C4-2B (cell line): ENCODE measurements around the gene COL4A2.

Experiments
- ZFX ChIP-seq: fragments of 450-650 bp; IDR thresholded peaks from 2 replicates; pipeline ENCODE4 v1.6.1; 2017
- TF ChIP-seq, protein P1 (sequence below): fragments of 450-650 bp; conservative IDR thresholded peaks from 2 replicates; pipeline ENCODE4 v1.5.1; 2017; ENCODE audit warnings: mild to moderate bottlenecking

GRCh38 chr13:110258876-110259631 is 48.0 kb upstream of the COL4A2 start:
- TF ChIP-seq, protein P1, sequence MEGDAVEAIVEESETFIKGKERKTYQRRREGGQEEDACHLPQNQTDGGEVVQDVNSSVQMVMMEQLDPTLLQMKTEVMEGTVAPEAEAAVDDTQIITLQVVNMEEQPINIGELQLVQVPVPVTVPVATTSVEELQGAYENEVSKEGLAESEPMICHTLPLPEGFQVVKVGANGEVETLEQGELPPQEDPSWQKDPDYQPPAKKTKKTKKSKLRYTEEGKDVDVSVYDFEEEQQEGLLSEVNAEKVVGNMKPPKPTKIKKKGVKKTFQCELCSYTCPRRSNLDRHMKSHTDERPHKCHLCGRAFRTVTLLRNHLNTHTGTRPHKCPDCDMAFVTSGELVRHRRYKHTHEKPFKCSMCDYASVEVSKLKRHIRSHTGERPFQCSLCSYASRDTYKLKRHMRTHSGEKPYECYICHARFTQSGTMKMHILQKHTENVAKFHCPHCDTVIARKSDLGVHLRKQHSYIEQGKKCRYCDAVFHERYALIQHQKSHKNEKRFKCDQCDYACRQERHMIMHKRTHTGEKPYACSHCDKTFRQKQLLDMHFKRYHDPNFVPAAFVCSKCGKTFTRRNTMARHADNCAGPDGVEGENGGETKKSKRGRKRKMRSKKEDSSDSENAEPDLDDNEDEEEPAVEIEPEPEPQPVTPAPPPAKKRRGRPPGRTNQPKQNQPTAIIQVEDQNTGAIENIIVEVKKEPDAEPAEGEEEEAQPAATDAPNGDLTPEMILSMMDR, result no peak
- no peak for TF ChIP-seq ZFX
